Measurements from ENCODE around the gene DDR2. TPM values are rescaled to one million over a fixed set of nuclear protein-coding genes. Genes with fewer than 3 reads are reported as not detected.
A peak's percentile ranks its signal among the peaks of the same experiment; 100 is the strongest.

The DDR2 gene
- total RNA-seq, 1 donor from 2014 or later: 0.33 TPM

GRCh38 chr1:162704673-162705424 is 72.6 kb downstream of the DDR2 start:
- no peak for DNase-seq (ENCODE audit: low spot score)
- Mint-ChIP-seq H3K36me3 (ENCODE audit: low read depth, unreplicated experiment) (no peaks in the 10 kb centered on the region), H3K4me1 (ENCODE audit: unreplicated experiment) (peaks cover 20% of the 10 kb centered on the region), H3K9me3 (ENCODE audit: unreplicated experiment) (no peaks in the 10 kb centered on the region), H3K27ac (ENCODE audit: unreplicated experiment) (no peak overlapping the region), H3K27me3 (ENCODE audit: unreplicated experiment) (peaks cover 3% of the 10 kb centered on the region), H3K4me3 (ENCODE audit: unreplicated experiment) (no peak overlapping the region)
- TF ChIP-seq CTCF (IDR thresholded peaks at IDR 0.05; ENCODE audit: unreplicated experiment): no peak

- no peak for TF ChIP-seq CTCF (IDR thresholded peaks at IDR 0.05; ENCODE audit: unreplicated experiment)
- H3K4me3 Mint-ChIP-seq (ENCODE audit: unreplicated experiment): no peak overlapping the region
- H3K9me3 Mint-ChIP-seq (ENCODE audit: unreplicated experiment): no peaks in the 10 kb centered on the region
- H3K36me3 Mint-ChIP-seq (ENCODE audit: low read depth, unreplicated experiment): no peaks in the 10 kb centered on the region
- H3K4me1 Mint-ChIP-seq (ENCODE audit: unreplicated experiment): peaks cover 26% of the 10 kb centered on the region
- no peak for DNase-seq (ENCODE audit: low spot score)
- H3K27ac Mint-ChIP-seq (ENCODE audit: unreplicated experiment): no peak overlapping the region
- peaks cover 3% of the 10 kb centered on the region for H3K27me3 Mint-ChIP-seq (ENCODE audit: unreplicated experiment)
Measured at GRCh38 chr1:162706003-162706402, 73.7 kb downstream of the DDR2 start.

- Mint-ChIP-seq H3K9me3 (ENCODE audit: unreplicated experiment) (no peaks in the 10 kb centered on the region), H3K27me3 (ENCODE audit: unreplicated experiment) (peaks cover 3% of the 10 kb centered on the region), H3K4me3 (ENCODE audit: unreplicated experiment) (no peak overlapping the region), H3K36me3 (ENCODE audit: low read depth, unreplicated experiment) (no peaks in the 10 kb centered on the region), H3K27ac (ENCODE audit: unreplicated experiment) (no peak overlapping the region), H3K4me1 (ENCODE audit: unreplicated experiment) (peaks cover 26% of the 10 kb centered on the region)
- DNase-seq (ENCODE audit: low spot score): no peak
- TF ChIP-seq CTCF (IDR thresholded peaks at IDR 0.05; ENCODE audit: unreplicated experiment): no peak
Measured at GRCh38 chr1:162706606-162707005, 74.3 kb downstream of the DDR2 start.

- DNase-seq (ENCODE audit: low spot score): no peak
- H3K4me3 Mint-ChIP-seq (ENCODE audit: unreplicated experiment): no peak overlapping the region
- no peak for TF ChIP-seq CTCF (IDR thresholded peaks at IDR 0.05; ENCODE audit: unreplicated experiment)
Measured at GRCh38 chr1:162708286-162708685, 76.0 kb downstream of the DDR2 start.

GRCh38 chr1:162709132-162709860 is 77.0 kb downstream of the DDR2 start:
- Mint-ChIP-seq H3K36me3 (ENCODE audit: low read depth, unreplicated experiment) (no peaks in the 10 kb centered on the region), H3K4me1 (ENCODE audit: unreplicated experiment) (peaks cover 31% of the 10 kb centered on the region), H3K9me3 (ENCODE audit: unreplicated experiment) (no peaks in the 10 kb centered on the region), H3K27ac (ENCODE audit: unreplicated experiment) (peak overlapping the region; percentile 49), H3K27me3 (ENCODE audit: unreplicated experiment) (peaks cover 3% of the 10 kb centered on the region), H3K4me3 (ENCODE audit: unreplicated experiment) (no peak overlapping the region)
- DNase-seq (ENCODE audit: low spot score): no peak
- no peak for TF ChIP-seq CTCF (IDR thresholded peaks at IDR 0.05; ENCODE audit: unreplicated experiment)

More at GRCh38 chr1:162708286-162708685, 76.0 kb downstream of the DDR2 start:
- Mint-ChIP-seq H3K9me3 (ENCODE audit: unreplicated experiment) (no peaks in the 10 kb centered on the region), H3K27ac (ENCODE audit: unreplicated experiment) (no peak overlapping the region), H3K36me3 (ENCODE audit: low read depth, unreplicated experiment) (no peaks in the 10 kb centered on the region), H3K27me3 (ENCODE audit: unreplicated experiment) (peaks cover 3% of the 10 kb centered on the region), H3K4me1 (ENCODE audit: unreplicated experiment) (peaks cover 31% of the 10 kb centered on the region)
